ENCODE measurements around the gene HOXA6. TPM values are rescaled to one million over a fixed set of nuclear protein-coding genes. Genes with fewer than 3 reads are reported as not detected.

Gene HOXA6
- total and polyA plus RNA-seq, 2 of the 4 experiments (the other 2 are of a cell fraction), result 1.4 to 1.8 TPM

DNA sequence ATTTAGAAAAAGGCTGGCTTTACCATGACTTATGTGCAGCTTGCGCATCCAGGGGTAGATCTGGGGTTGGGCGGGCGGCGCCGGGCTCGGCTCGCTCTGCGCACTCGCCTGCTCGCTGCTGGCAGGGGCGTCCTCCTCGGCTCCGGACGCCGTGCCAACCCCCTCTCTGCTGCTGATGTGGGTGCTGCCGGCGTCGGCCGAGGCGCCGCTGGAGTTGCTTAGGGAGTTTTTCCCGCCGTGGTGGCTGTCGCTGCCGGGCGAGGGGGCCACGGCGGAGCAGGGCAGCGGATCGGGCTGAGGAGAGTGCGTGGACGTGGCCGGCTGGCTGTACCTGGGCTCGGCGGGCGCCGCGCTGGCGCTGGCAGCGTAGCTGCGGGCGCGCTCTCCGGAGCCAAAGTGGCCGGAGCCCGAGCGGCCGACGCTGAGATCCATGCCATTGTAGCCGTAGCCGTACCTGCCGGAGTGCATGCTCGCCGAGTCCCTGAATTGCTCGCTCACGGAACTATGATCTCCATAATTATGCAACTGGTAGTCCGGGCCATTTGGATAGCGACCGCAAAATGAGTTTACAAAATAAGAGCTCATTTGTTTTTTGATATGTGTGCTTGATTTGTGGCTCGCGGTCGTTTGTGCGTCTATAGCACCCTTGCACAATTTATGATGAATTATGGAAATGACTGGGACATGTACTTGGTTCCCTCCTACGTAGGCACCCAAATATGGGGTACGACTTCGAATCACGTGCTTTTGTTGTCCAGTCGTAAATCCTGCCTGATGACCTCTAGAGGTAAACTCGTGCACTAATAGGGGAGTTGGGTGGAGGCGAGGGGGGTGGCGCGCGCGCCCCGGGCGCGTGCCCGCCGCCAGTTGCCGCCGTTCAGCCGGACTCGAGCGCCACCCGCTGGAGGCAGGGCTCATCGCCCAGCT lies 4.3 kb downstream of the HOXA6 start, which contains the start of gene HOXA5 (continued):
- TF ChIP-seq, protein P1, sequence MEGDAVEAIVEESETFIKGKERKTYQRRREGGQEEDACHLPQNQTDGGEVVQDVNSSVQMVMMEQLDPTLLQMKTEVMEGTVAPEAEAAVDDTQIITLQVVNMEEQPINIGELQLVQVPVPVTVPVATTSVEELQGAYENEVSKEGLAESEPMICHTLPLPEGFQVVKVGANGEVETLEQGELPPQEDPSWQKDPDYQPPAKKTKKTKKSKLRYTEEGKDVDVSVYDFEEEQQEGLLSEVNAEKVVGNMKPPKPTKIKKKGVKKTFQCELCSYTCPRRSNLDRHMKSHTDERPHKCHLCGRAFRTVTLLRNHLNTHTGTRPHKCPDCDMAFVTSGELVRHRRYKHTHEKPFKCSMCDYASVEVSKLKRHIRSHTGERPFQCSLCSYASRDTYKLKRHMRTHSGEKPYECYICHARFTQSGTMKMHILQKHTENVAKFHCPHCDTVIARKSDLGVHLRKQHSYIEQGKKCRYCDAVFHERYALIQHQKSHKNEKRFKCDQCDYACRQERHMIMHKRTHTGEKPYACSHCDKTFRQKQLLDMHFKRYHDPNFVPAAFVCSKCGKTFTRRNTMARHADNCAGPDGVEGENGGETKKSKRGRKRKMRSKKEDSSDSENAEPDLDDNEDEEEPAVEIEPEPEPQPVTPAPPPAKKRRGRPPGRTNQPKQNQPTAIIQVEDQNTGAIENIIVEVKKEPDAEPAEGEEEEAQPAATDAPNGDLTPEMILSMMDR (conservative IDR thresholded peaks at IDR 0.05; ENCODE audit: low read depth, low read length), result peak; percentile 98
